IPS-NIHi11 (cell line): ENCODE measurements around the gene ADARB1.

Experiments
- DNase-seq: peaks from one replicate; pipeline ENCODE4 v3.0.0; 2012; ENCODE audit warnings: mixed read lengths, low spot score

The ADARB1 gene

GRCh38 chr21:45039317-45040156, 34.8 kb upstream of the ADARB1 start:
- DNase-seq = no peak

GRCh38 chr21:45040157-45040711, 34.1 kb upstream of the ADARB1 start:
- no peak for DNase-seq

DNA sequence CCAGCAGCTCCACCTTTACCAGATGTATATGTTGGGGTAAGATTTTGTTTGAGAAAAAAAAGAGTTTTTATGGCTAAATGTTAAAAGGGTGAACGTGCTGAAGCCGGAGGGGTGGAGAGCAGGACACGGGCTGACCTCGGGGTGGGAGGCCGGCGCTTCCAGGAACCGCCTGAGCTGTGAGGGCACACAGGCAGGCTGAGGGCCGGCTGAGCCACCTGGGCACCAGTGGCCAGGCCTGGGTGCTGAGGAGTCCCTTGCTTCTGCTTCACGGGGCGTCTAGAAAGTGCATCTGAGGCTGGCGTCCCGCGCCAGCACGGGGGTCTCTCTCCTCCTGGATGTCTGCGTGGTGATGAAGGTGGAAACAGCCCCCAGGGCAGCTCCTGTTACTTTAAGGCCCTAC, 33.6 kb upstream of the ADARB1 start:
- no peak for DNase-seq

DNA sequence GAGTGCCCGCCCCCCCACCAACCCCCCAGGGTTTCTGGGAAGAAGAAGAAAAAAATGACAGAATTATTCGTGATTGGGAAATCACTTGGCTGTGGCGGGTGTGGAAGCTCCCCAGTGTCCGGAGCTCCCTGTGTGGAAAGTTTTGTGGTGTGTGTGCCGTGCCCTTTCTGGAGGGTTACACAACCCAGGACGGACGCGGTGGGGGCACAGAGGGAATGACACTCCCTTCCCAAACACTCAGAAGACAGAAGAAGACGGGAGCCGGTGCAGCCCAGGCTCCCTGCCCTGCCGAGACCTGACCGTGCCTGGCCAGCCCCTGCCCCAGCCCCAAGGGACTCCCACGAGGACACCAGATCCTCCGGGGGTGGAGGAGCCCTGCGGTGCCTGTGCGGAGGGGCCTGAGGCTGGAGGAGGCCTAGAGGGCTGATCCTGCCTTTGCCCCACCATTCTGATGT, 33.0 kb upstream of the ADARB1 start:
- DNase-seq = no peak

- no peak for DNase-seq
Measured at GRCh38 chr21:45041984-45042663, 32.3 kb upstream of the ADARB1 start.

DNA sequence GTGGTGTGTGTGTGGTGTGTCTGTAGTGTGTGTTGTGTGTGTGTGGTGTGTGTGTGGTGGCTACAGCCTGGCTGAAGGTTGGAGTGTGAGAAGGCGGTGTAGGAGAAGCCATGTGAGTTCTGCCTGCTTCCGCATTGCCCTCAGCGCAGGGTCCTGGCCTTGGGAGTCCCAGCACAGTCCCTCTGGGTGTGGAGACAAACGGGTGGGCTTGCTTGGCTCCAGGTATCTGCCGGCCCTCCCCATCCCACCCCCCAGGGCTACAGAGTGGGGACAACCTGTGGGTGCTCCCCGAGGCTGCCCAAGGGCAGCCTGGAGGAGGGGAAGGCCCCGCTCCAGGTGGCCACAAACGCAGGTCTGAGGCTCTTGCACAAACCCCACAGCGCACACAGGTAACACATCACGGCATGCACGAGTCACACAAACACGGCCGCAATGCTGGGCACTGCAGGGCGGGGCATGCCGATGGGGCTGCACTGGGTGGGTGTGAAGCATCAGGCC, 31.7 kb upstream of the ADARB1 start:
- no peak for DNase-seq

DNA sequence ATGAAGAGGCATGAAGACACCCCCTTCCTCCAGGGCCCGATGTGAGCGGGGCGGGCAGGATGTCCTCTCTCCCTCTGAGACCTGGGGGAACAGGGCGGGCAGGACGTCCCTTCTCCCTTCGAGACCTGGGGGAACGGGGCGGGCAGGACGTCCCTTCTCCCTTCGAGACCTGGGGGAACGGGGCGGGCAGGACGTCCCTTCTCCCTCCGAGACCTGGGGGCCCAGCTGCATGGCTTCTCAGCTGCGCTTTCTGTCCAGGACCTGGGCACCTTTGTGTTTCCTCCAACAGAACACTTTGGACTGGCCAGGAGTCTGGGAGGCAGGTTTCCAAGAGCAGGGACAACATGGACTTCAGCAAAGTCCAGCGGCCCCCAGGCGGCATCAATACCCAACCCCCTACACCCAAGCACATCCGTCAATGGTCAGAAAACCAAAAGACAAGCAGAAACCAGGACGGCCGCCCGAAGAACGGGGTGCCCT, 30.8 kb upstream of the ADARB1 start:
- no peak for DNase-seq

DNA sequence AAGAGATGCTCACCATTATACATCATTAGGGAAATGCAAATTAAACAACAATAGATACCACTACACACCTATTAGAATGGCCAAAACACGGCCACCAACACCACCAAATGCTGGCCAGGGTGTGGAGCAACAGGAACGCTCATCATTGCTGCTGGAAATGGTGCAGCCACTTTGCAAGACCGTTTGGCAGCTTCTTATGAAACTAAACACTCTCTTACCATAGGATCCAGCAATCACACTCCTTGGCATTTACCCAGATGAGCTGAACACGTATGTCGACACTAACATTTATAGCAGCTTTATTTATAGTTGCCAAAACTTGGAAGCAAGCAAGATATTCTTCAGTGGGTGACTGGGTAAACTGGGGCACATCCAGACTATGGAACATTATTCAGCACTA, 28.9 kb upstream of the ADARB1 start:
- DNase-seq = no peak

DNA sequence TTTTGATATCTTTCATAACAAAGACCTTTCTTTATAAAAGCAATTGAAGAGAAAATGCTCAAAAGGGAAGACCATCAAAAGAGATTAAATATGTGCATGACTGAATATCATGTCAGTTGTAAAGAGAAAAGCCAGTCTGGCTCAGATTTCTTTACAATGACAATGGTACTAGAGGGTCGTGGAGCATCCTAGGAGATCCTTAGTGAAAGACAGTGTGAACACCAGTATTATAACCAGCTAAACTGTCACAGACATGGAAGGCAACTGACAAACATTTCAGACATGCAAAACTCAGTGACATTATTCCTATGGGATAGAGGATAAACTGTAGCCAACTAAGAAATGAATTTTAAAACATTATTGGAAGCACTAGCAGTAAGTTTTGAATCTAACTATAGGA, 27.1 kb upstream of the ADARB1 start:
- no peak for DNase-seq

DNA sequence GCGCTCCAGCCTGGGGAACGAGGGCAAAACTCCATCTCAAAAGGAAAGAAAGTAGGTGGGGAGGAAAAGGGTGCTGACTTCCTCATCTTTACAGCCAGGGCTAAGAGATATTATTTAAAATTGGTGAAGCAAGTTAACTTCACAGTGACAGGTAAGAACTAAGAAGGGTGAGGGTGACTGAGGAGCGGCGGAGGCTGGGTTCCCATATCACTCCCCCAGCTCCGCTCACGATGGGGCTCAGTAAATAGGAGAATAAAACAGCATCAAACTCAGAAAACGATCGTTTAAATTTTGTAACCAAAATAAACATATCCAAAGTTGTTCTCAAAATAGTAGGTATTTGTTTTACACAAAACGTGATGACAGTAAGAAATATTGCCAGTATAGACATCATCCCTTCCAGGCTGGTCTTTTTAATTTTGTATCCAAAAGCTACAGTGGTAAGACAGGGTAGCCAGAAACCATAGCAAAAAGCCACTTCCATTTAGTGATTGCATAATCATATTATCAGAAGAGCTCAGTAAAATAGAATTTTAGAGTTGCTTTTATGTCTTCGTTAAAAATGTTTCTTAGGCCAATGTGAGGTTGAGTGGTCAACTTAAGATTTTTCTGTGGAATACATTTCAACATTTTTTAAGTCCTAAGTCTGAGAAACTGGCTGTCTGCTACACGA, 26.2 kb upstream of the ADARB1 start:
- DNase-seq = no peak

- no peak for DNase-seq
Measured at GRCh38 chr21:45048968-45049367, 25.4 kb upstream of the ADARB1 start.

GRCh38 chr21:45049714-45050344, 24.6 kb upstream of the ADARB1 start:
- no peak for DNase-seq

GRCh38 chr21:45050345-45050796, 24.0 kb upstream of the ADARB1 start:
- no peak for DNase-seq

- no peak for DNase-seq
Measured at GRCh38 chr21:45050797-45051489, 23.4 kb upstream of the ADARB1 start.

- DNase-seq = no peak
Measured at GRCh38 chr21:45051580-45052434, 22.6 kb upstream of the ADARB1 start.

GRCh38 chr21:45052960-45053359, 21.4 kb upstream of the ADARB1 start:
- no peak for DNase-seq

- DNase-seq = no peak
Measured at GRCh38 chr21:45053561-45054226, 20.7 kb upstream of the ADARB1 start.

GRCh38 chr21:45054227-45054926, 20.0 kb upstream of the ADARB1 start:
- no peak for DNase-seq
